ENCODE measurements around the gene CCDC34.

DNA sequence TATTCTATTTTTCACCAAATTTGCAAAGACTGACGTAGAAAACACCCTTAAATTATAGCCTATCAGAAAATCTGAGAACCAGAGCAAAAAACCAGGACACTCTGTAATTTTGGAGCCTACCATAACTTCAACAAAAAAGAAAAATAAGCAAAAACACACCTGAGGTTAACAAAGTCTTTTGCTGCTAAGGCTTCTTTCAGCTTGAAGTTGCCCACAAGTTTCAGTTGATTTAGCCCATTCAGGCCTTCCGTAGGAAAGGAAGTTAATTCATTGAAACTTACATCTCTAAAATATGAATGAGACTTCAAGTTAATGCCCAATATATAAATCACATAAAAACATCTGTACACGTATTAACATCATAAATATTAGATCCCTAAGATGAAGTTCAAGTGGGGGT lies 10.4 kb upstream of the CCDC34 start:
- TF ChIP-seq, protein P1, sequence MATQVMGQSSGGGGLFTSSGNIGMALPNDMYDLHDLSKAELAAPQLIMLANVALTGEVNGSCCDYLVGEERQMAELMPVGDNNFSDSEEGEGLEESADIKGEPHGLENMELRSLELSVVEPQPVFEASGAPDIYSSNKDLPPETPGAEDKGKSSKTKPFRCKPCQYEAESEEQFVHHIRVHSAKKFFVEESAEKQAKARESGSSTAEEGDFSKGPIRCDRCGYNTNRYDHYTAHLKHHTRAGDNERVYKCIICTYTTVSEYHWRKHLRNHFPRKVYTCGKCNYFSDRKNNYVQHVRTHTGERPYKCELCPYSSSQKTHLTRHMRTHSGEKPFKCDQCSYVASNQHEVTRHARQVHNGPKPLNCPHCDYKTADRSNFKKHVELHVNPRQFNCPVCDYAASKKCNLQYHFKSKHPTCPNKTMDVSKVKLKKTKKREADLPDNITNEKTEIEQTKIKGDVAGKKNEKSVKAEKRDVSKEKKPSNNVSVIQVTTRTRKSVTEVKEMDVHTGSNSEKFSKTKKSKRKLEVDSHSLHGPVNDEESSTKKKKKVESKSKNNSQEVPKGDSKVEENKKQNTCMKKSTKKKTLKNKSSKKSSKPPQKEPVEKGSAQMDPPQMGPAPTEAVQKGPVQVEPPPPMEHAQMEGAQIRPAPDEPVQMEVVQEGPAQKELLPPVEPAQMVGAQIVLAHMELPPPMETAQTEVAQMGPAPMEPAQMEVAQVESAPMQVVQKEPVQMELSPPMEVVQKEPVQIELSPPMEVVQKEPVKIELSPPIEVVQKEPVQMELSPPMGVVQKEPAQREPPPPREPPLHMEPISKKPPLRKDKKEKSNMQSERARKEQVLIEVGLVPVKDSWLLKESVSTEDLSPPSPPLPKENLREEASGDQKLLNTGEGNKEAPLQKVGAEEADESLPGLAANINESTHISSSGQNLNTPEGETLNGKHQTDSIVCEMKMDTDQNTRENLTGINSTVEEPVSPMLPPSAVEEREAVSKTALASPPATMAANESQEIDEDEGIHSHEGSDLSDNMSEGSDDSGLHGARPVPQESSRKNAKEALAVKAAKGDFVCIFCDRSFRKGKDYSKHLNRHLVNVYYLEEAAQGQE (IDR thresholded peaks at IDR 0.05; ENCODE audit: insufficient read depth in 1 of 2, low read depth in 2 of 2, low read length in 2 of 2) = no peak
- no peak for TF ChIP-seq SIN3A (IDR thresholded peaks at IDR 0.05; ENCODE audit: borderline replicate concordance, insufficient read depth, low read length)
